GM18870 (cell line): ENCODE data around the gene VPS13D.
"Not testable (repeated sequence)": the region's sequence is repeated elsewhere in the genome, so short reads cannot be mapped to it uniquely, and the experiment has no call there.

Source experiments
- ATAC-seq: cut with Tn5 transposase; IDR thresholded peaks from one replicate; pipeline ENCODE4 v1.9.1; 2021; ENCODE audit warnings: moderate library complexity; ENCODE audit not compliant: unreplicated experiment

Gene VPS13D

DNA sequence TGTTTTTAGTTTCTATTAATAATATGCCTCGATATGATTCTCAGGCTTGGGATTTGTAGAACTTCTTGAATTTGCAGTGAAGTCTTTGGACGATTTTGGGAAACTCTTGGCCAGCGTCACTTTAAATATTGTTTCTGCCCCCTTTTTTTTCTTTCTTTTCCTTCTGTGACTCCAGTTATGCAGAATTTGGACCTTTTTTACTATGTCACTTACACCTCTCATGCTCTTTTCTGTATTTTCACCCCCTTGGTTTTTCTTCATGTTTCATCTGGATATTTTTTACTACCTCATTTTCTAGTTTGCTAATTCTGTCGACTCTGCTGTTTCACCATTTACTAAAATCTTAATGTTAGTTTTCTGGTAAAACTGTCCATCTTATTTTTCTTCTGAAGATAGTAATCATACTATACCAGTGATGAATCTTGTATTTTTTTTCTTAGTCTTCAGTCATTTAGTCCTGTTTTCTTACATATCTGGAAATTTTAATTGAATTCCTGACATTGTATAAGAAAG is 214.6 kb downstream of the VPS13D start:
- no peak for ATAC-seq

DNA sequence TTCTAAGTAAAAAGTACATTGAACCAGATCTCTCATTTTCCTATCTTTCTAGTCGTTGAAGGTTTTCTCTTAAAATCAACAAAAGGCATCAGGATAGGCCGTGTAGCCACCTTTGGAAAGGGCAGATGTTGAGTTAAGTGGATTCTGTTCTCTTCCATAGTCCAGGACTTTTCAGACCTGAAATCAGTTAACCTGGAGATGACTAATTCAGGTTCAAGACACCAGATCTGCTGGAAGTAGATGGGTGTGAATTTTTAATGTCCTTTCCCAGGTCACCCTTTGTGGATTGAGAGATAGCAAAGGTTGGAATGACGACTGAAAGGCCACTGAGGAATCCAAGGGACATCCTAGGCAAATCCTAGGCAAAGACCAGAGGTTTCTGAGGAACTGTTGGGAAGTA is 215.4 kb downstream of the VPS13D start:
- ATAC-seq = no peak

DNA sequence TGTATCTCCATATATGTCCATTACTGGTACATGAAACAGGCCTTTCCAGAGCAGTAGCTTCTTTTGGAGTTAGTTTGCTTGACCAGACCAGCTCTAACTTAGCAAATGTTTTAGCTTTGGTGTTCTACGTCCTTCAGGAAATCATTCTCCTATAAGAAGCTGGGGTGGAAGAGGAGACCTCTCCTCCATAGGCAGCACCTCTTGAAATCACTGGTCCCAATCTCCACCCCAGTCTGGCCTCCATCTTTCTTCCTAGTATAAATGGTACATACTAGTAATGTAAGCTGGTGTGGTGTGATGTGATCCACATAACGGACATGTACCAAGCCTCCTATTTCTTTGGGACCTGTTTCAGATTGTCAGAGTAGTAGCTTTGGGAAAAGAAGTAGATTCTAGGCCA is 216.8 kb downstream of the VPS13D start:
- ATAC-seq = no peak

DNA sequence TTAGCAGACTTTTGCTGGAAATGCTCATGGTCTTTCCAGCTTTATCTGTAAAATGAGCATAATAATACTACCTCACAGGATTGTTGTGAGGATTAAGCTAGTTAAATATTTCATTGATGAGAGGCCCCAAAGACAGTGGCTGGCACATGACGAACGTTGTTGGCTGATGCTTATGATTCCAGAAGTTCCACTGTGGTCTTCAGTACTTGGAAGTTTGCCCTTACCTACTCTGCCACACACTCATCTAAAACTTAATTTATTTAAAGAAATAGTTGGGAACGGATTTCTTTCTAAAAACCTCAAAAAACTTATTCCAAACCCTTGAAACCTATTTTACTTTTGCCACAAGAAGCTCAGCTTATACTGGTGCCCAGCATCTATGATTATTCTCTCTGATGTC is 217.5 kb downstream of the VPS13D start:
- ATAC-seq = no peak

DNA sequence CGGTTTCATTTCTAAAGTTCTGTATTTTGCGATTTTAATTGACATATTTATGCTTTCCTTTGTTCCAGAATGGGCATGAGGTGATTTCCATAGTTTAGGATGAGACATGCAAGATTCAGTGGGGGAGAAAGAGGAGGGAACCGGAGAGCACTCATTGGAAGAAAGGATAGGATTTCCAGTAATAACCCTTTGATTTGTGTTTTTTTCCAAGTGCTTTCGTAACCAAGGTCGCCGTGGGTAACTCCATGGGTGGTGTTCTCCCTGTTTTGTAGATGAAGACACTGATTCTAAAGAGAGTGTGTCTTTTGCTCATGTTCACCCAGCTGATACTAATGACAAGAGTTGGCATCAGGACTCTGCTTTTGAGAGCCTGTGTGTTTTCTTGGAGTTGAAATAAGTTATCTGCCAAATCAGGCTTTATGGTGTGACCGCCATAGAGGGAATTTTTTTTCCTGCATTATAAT is 218.1 kb downstream of the VPS13D start:
- ATAC-seq = no peak

DNA sequence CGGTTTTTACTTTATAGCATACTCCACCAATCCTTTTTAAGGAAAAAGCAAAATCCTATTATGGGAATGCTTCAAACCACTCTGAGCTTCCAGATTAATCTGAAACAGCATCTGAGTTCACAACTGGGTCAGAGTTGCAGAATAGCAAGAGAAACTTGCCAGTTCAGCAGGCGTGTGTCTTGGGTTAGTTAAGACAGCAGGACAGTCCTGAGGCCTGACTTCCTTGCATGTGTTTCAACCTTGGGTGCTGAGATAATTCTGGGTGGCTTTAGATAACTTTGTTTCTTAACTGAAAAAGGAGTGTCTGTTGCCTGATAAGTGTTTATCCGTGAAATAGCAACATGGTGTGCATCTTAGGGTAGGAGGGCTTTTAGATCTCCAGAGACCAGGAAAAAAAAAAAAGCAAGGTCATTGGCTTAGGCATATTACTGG is 218.9 kb downstream of the VPS13D start:
- ATAC-seq = no peak

DNA sequence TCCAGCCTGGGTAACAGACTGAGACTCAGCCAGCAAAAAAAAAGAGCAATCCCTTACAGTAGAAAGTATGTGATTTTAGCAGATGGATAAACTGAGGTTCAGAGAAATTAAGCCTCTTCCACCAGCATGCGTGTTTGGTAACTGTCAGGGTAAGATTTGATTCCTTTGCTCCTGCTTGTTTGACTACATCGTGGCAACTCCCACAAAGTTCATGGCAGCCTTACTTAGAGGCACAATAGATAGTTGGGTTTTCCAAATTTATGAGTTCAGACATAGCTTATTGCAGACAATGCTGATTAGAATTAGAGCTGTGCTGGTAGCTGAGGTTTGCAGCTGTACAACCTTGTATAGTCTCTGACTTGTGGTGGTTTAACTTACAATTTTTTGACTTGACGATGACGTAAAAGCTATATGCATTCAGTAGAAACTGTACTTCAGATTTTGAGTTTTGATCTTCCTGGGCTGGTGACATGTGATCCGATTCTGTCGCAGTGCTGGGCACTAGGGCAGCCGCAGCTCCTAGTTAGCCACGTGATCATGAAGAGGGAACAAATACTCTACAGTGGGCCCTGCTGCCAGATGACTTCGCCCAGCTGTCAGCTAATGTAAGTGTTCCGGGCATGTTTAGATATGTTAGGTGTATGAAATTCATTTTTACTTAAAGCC is 220.4 kb downstream of the VPS13D start:
- ATAC-seq = no peak

DNA sequence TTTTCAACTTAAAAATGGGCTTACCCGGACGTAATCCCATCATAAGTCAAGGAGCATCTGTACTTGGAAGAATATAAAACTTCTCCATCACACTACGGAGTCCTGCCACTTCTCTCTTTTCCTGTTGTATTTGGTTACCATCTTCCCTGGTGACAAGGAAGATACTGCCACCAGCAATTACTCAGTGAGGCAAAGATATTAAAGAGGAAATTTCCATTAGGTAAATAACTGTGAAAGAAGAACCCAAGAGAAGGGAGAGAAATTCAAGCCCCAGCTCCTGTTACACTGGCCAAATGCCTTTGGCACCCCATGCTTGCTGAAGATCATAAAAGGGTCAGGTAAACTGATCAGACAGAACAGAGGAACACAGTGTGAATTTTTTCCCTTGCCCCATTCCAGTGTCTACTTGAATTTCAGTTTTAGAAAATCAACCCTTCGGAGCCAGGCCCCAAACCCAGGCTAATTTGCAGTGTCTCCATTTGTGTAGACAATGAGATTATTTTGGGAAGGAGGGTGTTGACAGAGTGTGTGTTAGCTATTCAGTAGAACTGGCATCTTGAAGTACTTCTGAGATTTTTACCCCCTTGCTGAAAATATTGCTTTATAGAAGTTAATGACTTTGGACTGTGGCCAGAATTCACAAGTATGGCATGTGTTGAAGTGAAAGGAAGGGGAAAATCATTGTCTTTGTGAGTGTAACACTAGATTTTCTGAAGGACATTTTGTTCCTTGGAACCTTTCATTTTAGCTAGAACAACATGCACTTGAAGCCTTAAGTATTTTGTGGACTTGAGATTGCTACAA is 221.1 kb downstream of the VPS13D start:
- ATAC-seq = no peak

DNA sequence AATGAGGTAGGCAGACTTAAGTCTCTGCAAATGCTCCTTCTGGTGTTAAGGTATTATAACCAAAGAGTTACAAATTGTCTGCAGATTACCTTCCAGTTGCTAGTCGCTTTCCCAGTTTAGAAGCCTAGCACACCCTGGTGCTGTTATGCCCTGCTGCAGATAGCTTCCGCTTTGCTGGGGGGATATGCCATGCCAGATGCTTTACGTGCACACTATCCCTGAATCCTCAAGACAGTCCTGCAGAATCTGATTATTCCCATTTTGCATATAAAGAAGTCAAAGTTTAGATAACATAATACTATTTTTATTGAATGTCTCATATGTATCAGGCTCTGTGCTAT is 221.7 kb downstream of the VPS13D start:
- no peak for ATAC-seq

DNA sequence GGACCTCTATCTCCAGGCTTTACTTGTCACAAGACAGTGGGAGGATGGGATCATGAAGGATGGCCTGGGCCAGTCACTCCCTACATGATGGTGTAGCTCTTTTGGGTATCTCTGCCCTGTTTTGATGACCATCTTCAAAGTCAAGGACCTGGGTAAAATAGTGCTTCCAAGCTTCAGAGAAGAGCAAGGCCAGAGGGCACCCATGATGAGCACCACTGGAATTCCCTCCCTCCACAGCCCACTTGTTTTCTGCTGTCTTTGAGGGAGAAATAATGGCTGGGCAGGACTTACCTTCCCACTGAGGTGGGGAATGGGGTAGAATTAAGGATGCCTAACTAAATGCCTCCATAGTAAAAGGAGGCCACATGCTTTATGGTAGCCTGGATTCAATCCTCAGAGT is 222.4 kb downstream of the VPS13D start:
- ATAC-seq = no peak

DNA sequence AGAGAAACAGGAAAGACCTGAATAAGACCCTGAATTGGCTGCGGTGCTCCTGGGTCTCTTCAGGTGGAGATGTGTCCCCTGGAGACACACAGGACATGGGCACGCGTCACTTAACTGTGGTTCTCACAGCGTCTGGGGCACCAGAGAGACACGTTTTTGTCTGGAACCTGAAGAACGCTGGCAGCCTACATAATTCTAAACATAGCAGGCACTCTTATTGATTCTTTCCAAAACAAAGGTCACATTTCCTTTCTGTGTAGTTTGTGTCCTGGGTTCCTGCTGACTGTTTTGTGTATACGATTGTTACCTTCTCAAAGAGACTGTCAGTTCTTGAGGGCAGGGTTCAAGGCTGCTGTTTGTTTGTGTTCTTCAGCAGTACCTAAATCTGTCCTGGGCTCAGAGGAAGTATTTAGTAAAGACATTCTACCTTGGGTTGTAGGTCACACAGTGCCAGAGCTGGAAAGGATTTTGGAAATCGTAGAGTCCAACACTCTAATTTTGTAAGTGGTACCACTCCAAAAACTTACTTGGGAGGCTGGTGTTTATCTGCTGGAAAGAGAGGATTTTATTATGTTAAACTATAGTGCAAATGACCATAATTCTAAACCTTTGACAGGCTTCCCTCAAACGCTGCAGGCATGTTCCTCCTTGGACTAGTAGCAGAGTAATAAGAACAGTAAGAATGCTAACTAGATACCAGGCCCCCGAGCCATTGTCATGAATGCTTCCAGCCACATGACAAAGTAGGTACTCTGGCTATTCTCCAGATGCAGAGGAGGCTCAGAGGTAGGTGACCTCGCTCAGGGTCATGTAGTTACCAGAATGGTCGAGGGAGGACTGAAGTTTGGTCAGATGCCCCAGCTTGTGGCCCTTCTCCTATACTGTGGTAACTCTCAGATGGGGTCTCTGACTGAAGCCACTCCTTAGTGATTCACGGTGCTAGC is 223.8 kb downstream of the VPS13D start:
- no peak for ATAC-seq

DNA sequence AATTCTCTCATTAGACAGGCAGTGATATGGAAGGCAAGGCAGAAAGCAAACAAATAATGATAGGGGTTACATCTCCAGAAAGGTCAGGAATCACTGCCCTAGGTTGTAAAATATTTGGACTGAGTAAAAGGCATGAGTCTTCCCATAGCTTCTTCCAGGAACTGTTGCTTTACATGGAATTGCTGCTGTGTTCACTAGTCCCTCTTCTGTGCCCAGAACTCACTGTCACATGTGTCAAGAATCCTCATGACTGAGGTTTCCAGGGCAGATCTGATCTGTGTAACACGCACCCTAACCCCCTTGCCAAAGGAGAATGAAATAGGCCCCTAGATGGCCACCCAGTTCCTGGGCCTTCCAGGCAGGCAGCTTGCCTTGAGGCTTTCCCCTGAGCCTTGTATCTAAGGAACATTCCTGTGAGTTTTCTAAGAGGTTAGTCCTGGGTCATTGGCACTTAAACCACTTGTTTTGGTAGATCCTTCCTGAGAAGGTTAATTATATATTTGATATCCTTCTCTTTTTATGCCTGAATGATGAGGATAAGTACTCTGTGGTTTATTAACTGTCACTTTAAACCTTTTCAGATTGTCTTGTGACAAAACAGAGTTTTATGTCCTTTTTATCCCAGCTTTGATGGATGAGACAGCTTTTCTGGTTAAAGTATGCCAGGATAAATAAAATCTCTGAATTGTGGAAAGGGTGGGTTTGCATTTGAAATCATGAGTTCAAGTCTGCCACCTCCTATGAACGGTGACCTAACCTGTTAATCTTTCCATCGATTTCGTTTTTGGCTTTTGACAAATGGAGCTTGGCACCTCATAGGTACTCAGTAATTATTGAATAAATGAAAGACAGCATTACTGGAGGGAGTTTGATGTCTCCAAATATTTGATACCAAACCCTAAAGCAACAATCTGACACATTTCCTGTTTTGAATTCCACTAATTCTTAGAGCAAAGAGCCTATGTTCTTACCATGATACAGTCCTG is 224.9 kb downstream of the VPS13D start:
- no peak for ATAC-seq

DNA sequence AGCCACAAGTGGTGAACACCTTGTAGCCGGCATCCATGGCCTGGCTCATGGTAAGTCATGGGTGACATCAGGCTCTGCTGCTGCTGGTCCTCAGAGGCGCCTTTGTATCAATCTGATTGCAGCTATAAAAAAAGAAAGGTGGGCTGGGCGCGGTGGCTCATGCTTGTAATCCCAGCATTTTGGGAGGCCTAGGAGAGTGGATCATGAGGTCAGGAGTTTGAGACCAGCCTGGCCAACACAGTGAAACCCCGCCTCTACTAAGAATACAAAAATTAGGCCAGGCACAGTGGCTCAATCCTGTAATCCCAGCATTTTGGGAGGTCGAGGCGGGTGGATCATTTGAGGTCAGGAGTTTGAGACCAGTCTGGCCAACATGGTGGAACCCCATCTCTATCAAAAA is 226.3 kb downstream of the VPS13D start:
- ATAC-seq = not testable (repeated sequence)

DNA sequence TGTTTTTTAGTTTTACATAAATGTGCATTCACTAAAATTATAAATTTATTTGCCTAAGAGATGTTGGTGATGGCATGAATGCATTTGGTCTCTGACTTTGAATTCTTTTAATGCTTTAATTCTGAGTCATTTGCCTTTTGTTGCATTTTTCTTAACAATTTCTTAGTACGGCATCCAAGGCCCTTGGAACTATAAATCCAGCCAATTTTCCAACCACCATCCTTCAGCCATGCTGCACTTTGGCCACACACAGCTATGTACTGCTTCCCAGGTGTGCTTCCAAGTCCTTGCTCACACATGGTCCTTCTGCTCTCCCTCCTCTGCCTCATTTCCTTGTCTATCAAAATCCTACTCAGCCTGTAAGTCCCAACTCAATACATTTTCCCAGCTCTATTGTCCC is 227.1 kb downstream of the VPS13D start:
- ATAC-seq = no peak

DNA sequence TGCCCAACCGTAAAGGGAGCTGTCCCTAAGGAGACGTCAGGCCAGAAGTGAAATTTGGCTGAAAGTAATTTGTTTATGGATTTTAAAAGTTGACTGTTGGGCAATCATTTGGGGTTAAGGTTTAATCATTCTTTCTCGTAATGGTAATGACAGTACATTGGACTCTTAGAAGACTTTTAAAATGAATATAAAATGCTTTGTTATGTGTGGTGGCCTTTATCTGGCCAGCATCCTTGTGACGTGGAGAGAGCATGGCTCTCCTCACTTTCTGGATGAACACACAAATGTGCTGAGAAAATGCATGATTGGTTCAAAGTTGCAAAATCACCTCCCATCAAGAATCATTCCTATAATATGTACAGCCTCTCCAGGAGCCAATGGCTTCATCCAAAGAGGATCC is 227.9 kb downstream of the VPS13D start:
- no peak for ATAC-seq

DNA sequence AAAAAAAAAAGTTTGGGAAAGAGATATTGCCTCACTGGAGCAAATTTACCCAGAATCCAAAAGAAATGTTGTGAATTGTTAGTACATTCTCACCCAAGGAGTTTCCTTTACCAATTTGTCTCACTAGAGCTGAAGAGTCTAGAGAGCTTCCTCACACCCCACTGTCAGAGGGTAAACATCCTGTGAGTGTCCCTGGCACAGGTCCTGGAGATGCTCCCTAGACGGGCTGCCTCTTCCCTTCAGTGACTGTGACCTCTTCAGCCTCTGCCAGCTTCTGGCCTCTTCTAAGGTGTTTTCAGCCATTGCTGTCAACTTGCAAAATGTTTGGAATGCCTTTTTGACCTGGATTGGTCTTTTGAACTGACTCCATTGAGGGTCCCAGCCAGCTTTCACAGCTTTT is 228.7 kb downstream of the VPS13D start:
- ATAC-seq = no peak

DNA sequence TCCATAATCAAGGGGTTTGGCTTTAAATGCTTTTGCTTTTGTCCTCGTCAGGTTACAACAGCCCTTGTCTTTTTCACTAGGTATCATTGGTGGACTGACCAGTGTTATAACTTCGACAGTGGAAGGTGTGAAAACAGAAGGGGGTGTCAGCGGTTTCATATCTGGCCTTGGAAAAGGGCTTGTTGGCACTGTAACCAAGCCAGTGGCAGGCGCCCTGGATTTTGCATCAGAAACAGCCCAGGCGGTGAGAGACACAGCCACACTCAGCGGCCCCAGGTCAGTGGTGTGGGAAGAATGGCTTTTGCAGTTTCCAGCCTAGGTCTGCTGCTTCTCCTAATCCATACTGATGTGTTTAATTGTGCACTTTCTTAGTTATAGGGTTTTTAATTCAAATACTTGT is 230.3 kb downstream of the VPS13D start:
- ATAC-seq = no peak

DNA sequence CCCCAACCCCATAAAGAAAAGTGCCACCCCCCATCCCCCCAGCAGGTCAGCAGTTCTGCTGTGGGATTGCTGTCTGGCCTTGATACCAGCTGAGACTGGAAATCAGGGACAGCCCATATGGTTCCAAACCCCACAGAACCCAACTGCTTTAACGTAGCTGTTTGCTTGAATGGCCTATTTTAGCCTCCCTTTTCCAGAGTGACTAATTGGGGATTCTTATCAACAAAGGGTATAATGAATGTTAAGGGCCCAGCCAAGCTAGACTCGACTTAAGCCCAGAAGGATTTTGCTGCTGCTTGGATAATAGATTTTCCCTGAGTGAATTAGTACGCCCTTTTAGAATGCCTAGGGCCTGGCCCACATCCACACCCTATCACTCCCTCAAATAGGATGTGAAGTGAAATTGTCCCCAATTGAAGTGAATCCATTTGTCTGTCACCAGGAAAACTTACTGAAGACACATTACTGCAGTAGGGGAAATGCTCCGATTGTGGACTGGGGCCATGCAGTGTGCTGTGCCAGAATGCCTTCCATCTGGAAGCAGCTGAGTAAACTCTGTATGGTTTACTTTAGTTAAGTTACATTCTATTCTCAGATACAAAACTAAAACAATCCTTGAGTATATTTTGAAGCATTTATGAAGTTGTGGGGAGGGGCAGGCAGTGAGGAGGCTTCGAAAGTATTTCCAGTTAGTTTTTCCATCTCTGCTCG is 231.2 kb downstream of the VPS13D start:
- no peak for ATAC-seq

DNA sequence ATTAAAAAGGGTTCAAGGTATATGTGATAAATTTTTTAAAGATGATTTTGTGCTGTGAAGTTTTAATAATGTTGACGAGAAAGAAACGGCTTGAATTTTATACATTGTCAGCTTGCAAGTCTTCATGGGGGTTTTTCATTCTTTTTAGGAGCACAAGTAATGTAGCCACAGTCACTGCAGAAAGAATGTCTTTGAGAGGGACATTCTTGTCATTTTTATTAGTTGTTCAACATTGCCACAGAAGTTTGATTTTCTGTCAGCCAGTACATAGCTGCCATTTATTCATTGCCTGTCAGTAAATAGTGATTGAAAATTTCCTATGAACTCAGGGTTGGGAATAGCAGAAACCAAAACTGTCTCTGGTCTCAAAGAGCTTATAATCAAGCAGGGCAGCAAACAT is 231.9 kb downstream of the VPS13D start:
- no peak for ATAC-seq
